SK-N-SH (cell line): ENCODE data around the gene S100Z. TPM values are rescaled to one million over a fixed set of nuclear protein-coding genes. Genes with fewer than 3 reads are reported as not detected.
"Not testable (repeated sequence)": the region's sequence is repeated elsewhere in the genome, so short reads cannot be mapped to it uniquely, and the experiment has no call there.

ENCODE experiments used
- CTCF ChIA-PET: fragments of 300-600, 350-600 bp; formaldehyde crosslinking; extraction: SDS; loops from one replicate; lab custom pipeline; 2021; lab: Yijun Ruan, JAX
- POLR2A ChIA-PET: fragments of 350-600 bp; sonication (Branson Sonifier 250); formaldehyde crosslinking; extraction: SDS; loops from one replicate; lab custom pipeline; 2020; ENCODE audit warnings: antibody characterized with exemption, inconsistent platforms; lab: Yijun Ruan, JAX
- DNase-seq: peaks from one replicate; pipeline ENCODE4 v3.0.0; 2012
- H2AFZ ChIP-seq: fragments of 200-600 bp; sonication (generic); 2 replicates; pipeline ENCODE4 v1.8.1; 2016; ENCODE audit warnings: antibody characterized with exemption, mild to moderate bottlenecking, low read depth
- H3F3A ChIP-seq: fragments of 200-600 bp; sonication (generic); replicated peaks from 2 replicates; pipeline ENCODE3; 2016; ENCODE audit warnings: antibody characterized with exemption, mild to moderate bottlenecking; ENCODE audit not compliant: insufficient read depth
- H3K27ac ChIP-seq, 2 experiments: fragments of 200-500 bp in 1 of 2; fragments of 200-600 bp in 1 of 2; sonication (Bioruptor generic) in 1 of 2; sonication (generic), shearing (Covaris generic) in 1 of 2; 2 replicates each; pipeline versions ENCODE4 v1.5.1 to v1.6.1; 2014 to 2016; ENCODE audit warnings: low read depth in 2 of 2, inconsistent platforms in 1 of 2, low read length in 1 of 2, mild to moderate bottlenecking in 1 of 2, mixed read lengths in 1 of 2
- H3K27me3 ChIP-seq: fragments of 200-600 bp; sonication (generic), shearing (Covaris generic); 2 replicates; pipeline ENCODE4 v1.6.1; 2016; ENCODE audit warnings: mixed run types; ENCODE audit not compliant: insufficient read depth
- H3K36me3 ChIP-seq, 2 experiments: fragments of 200-500 bp in 1 of 2; fragments of 200-600 bp in 1 of 2; sonication (Bioruptor generic) in 1 of 2; sonication (generic) in 1 of 2; replicated peaks in 1 of 2; 2 replicates each; pipeline versions ENCODE3 to v1.5.1; 2014 to 2016; ENCODE audit warnings: low read length in 1 of 2, mild to moderate bottlenecking in 1 of 2; ENCODE audit not compliant: insufficient read depth in 2 of 2, control insufficient read depth in 1 of 2
- H3K4me1 ChIP-seq, 2 experiments: fragments of 200-500 bp in 1 of 2; fragments of 200-600 bp in 1 of 2; sonication (Bioruptor generic) in 1 of 2; sonication (generic), shearing (Covaris generic) in 1 of 2; 2 replicates each; pipeline versions ENCODE4 v1.5.1 to v1.6.1; 2014 to 2016; ENCODE audit warnings: low read depth in 1 of 2, low read length in 1 of 2, mixed run types in 1 of 2; ENCODE audit not compliant: insufficient read depth in 2 of 2, control insufficient read depth in 1 of 2
- H3K4me2 ChIP-seq: fragments of 200-600 bp; sonication (generic), shearing (Covaris generic); 2 replicates; pipeline ENCODE4 v1.6.1; 2017; ENCODE audit warnings: mixed run types
- H3K4me3 ChIP-seq, 2 experiments: fragments of 200-500 bp in 1 of 2; fragments of 200-600 bp in 1 of 2; sonication (Bioruptor generic) in 1 of 2; sonication (generic), shearing (Covaris generic) in 1 of 2; 2 replicates each; pipeline versions ENCODE4 v1.5.1 to v1.8.1; 2014 to 2016; ENCODE audit warnings: low read depth in 2 of 2, inconsistent platforms in 1 of 2, low read length in 1 of 2, mild to moderate bottlenecking in 1 of 2, mixed read lengths in 1 of 2, moderate library complexity in 1 of 2
- H3K79me2 ChIP-seq: fragments of 200-600 bp; sonication (generic); 2 replicates; pipeline ENCODE4 v1.8.1; 2017; ENCODE audit warnings: mild to moderate bottlenecking; ENCODE audit not compliant: insufficient read depth
- H3K9ac ChIP-seq: fragments of 200-600 bp; sonication (generic); 2 replicates; pipeline ENCODE4 v1.6.1; 2017; ENCODE audit warnings: mixed run types
- H3K9me2 ChIP-seq: fragments of 200-600 bp; sonication (generic); 2 replicates; pipeline ENCODE4 v1.6.1; 2017; ENCODE audit warnings: mixed run types
- H3K9me3 ChIP-seq: fragments of 200-600 bp; sonication (generic); 2 replicates; pipeline ENCODE4 v1.6.1; 2017; ENCODE audit warnings: mixed run types, mild to moderate bottlenecking, moderate library complexity
- H4K20me1 ChIP-seq: fragments of 200-600 bp; sonication (generic); 2 replicates; pipeline ENCODE4 v1.6.1; 2017; ENCODE audit warnings: mild to moderate bottlenecking, mixed run types; ENCODE audit not compliant: insufficient read depth
- EP300 ChIP-seq, 2 experiments: IDR thresholded peaks; 2 replicates each; pipeline versions ENCODE4 v1.4.0 to v1.6.1; 2012; ENCODE audit warnings: borderline replicate concordance in 1 of 2, low read depth in 1 of 2, low read length in 1 of 2
- FOSL2 ChIP-seq: IDR thresholded peaks from 2 replicates; pipeline ENCODE4 v1.4.0; 2012; ENCODE audit warnings: low read depth, mild to moderate bottlenecking, moderate library complexity, borderline replicate concordance
- FOXM1 ChIP-seq: IDR thresholded peaks from 2 replicates; pipeline ENCODE4 v1.4.0; 2012; ENCODE audit warnings: low read depth, mild to moderate bottlenecking
- JUND ChIP-seq: IDR thresholded peaks from 2 replicates; pipeline ENCODE4 v1.4.0; 2012
- RCOR1 ChIP-seq: fragments of 150-350 bp; IDR thresholded peaks from 2 replicates; pipeline ENCODE4 v1.6.1; 2017; ENCODE audit warnings: antibody characterized with exemption, low read length
- RXRA ChIP-seq: IDR thresholded peaks from 2 replicates; pipeline ENCODE4 v1.4.0; 2012; ENCODE audit warnings: low read depth, mild to moderate bottlenecking, borderline replicate concordance
- SIN3A ChIP-seq: IDR thresholded peaks from 2 replicates; pipeline ENCODE4 v1.6.1; 2012; ENCODE audit warnings: low read depth, mild to moderate bottlenecking, low read length, moderate library complexity, borderline replicate concordance
- SMC3 ChIP-seq: IDR thresholded peaks from 2 replicates; pipeline ENCODE4 v1.6.1; 2012; ENCODE audit warnings: low read depth, low read length, improper control_type of control experiment
- TAF1 ChIP-seq: IDR thresholded peaks from 2 replicates; pipeline ENCODE4 v1.6.1; 2012; ENCODE audit warnings: low read depth, mild to moderate bottlenecking, low read length, moderate library complexity, borderline replicate concordance
- TCF12 ChIP-seq: IDR thresholded peaks from 2 replicates; pipeline ENCODE4 v1.4.0; 2012
- YY1 ChIP-seq: IDR thresholded peaks from 2 replicates; pipeline ENCODE4 v1.4.0; 2012; ENCODE audit warnings: low read depth, mild to moderate bottlenecking
- WGBS: methylation state at CpG from one replicate; pipeline ENCODE4 v1.1.6; 2017; ENCODE audit warnings: low lambda C conversion rate; 5-methylcytosine and 5-hydroxymethylcytosine counted together
- polyA plus RNA-seq, 3 experiments: library from polyadenylated mRNA; depleted of rRNA; stranded (reverse); fragments of >200 nt; gene quantifications; 2 replicates each; pipeline ENCODE4 v1.2.3, GENCODE V29; 2012
- TF ChIP-seq, protein P1 (sequence below): IDR thresholded peaks from 2 replicates; pipeline ENCODE4 v1.6.1; 2012; ENCODE audit warnings: mild to moderate bottlenecking, low read depth, low read length, moderate library complexity
- TF ChIP-seq, protein P2 (sequence below): IDR thresholded peaks from 2 replicates; pipeline ENCODE4; 2012
- TF ChIP-seq, protein P3 (sequence below): fragments of 200-600 bp; sonication (generic); IDR thresholded peaks from 2 replicates; pipeline ENCODE4 v1.6.1; 2017; ENCODE audit warnings: antibody characterized with exemption, mild to moderate bottlenecking, moderate library complexity

Gene S100Z
- polyA plus RNA-seq, 1 of the 3 experiments (the other 2 are of a cell fraction) = not detected

DNA sequence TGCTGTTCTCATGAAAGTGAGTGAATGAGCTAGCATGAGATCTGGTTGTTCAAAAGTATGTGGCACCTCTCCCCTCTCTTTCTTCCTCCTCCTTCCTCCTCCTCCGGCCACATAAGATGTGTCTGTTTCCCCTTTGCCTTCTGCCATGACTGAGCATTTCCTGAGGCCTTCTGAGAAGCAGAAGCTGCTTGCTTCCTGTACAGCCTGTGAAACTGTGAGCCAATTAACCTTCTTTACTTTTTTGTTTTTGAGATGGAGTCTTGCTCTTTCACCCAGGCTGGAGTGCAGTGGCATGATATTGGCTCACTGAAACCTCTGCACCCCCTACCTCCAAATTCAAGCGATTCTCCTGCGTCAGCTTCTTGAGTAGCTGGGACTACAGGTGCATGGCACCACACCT is 6.1 kb downstream of the S100Z start:
- no peak overlapping the region for H3K9ac ChIP-seq
- H3K79me2 ChIP-seq = no peaks in the 10 kb centered on the region
- no peak overlapping the region for H3K27ac ChIP-seq
- ChIA-PET POLR2A (no interaction called here), CTCF (interaction anchor here (1.0 to 2.1 kb wide), 4 partner anchors 12 to 774 kb away, joined by 3 to 7 read pairs (median 4); no protein-coding TSS in a partner anchor)
- H3K27me3 ChIP-seq = no peaks in the 10 kb centered on the region
- TF ChIP-seq TAF1 (no peak), TCF12 (no peak), FOSL2 (no peak), RCOR1 (no peak), JUND (no peak), FOXM1 (no peak), EP300 (IDR thresholded peaks at IDR 0.05; ENCODE audit: borderline replicate concordance in 1 of 2, low read depth in 1 of 2, low read length in 1 of 2) (no peak), SMC3 (no peak), RXRA (no peak), YY1 (no peak), SIN3A (no peak)
- TF ChIP-seq, protein P1, sequence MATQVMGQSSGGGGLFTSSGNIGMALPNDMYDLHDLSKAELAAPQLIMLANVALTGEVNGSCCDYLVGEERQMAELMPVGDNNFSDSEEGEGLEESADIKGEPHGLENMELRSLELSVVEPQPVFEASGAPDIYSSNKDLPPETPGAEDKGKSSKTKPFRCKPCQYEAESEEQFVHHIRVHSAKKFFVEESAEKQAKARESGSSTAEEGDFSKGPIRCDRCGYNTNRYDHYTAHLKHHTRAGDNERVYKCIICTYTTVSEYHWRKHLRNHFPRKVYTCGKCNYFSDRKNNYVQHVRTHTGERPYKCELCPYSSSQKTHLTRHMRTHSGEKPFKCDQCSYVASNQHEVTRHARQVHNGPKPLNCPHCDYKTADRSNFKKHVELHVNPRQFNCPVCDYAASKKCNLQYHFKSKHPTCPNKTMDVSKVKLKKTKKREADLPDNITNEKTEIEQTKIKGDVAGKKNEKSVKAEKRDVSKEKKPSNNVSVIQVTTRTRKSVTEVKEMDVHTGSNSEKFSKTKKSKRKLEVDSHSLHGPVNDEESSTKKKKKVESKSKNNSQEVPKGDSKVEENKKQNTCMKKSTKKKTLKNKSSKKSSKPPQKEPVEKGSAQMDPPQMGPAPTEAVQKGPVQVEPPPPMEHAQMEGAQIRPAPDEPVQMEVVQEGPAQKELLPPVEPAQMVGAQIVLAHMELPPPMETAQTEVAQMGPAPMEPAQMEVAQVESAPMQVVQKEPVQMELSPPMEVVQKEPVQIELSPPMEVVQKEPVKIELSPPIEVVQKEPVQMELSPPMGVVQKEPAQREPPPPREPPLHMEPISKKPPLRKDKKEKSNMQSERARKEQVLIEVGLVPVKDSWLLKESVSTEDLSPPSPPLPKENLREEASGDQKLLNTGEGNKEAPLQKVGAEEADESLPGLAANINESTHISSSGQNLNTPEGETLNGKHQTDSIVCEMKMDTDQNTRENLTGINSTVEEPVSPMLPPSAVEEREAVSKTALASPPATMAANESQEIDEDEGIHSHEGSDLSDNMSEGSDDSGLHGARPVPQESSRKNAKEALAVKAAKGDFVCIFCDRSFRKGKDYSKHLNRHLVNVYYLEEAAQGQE = no peak
- TF ChIP-seq, protein P2, sequence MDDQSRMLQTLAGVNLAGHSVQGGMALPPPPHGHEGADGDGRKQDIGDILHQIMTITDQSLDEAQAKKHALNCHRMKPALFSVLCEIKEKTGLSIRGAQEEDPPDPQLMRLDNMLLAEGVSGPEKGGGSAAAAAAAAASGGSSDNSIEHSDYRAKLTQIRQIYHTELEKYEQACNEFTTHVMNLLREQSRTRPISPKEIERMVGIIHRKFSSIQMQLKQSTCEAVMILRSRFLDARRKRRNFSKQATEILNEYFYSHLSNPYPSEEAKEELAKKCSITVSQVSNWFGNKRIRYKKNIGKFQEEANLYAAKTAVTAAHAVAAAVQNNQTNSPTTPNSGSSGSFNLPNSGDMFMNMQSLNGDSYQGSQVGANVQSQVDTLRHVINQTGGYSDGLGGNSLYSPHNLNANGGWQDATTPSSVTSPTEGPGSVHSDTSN = no peak
- TF ChIP-seq, protein P3, sequence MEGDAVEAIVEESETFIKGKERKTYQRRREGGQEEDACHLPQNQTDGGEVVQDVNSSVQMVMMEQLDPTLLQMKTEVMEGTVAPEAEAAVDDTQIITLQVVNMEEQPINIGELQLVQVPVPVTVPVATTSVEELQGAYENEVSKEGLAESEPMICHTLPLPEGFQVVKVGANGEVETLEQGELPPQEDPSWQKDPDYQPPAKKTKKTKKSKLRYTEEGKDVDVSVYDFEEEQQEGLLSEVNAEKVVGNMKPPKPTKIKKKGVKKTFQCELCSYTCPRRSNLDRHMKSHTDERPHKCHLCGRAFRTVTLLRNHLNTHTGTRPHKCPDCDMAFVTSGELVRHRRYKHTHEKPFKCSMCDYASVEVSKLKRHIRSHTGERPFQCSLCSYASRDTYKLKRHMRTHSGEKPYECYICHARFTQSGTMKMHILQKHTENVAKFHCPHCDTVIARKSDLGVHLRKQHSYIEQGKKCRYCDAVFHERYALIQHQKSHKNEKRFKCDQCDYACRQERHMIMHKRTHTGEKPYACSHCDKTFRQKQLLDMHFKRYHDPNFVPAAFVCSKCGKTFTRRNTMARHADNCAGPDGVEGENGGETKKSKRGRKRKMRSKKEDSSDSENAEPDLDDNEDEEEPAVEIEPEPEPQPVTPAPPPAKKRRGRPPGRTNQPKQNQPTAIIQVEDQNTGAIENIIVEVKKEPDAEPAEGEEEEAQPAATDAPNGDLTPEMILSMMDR = no peak
- no peaks in the 10 kb centered on the region for H3K4me1 ChIP-seq
- no peaks in the 10 kb centered on the region for H4K20me1 ChIP-seq
- no peaks in the 10 kb centered on the region for H3F3A ChIP-seq
- no peak overlapping the region for H2AFZ ChIP-seq
- no peak for DNase-seq
- no peaks in the 10 kb centered on the region for H3K36me3 ChIP-seq
- 93% methylated on average over 3 of the region's 3 CpGs for WGBS
- no peak overlapping the region for H3K4me3 ChIP-seq
- no peaks in the 10 kb centered on the region for H3K9me3 ChIP-seq
- no peaks in the 10 kb centered on the region for H3K9me2 ChIP-seq
- no peak overlapping the region for H3K4me2 ChIP-seq

DNA sequence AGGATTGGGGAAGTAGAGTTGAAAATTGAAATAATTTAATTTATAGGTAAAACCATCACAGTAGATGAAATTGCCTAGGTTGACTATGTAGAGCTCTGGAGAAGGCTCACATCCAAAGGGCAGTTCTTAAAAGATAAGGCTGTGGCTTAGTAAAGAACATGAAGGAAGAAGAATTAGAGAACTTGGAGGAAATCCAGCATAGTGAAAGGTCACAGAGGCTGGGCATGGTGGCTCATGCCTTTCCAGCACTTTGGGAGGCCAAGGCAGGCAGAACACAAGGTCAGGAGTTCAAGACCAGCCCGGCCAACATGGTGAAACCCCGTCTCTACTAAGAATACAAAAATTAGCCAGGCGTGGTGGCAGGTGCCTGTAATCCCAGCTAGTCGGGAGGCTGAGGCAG is 7.0 kb downstream of the S100Z start:
- H2AFZ ChIP-seq, H3K9ac ChIP-seq, H3K27me3 ChIP-seq, H3K27ac ChIP-seq, POLR2A ChIA-PET, H3K4me2 ChIP-seq, H3K4me1 ChIP-seq, H3K79me2 ChIP-seq, H3K9me3 ChIP-seq, H3K9me2 ChIP-seq, H3F3A ChIP-seq, DNase-seq, H3K4me3 ChIP-seq, H3K36me3 ChIP-seq, H4K20me1 ChIP-seq: not testable (repeated sequence)
- WGBS = 87% methylated on average over 4 of the region's 4 CpGs
- CTCF ChIA-PET = interaction anchor here (1.1 to 2.1 kb wide), 3 partner anchors 11 to 160 kb away, joined by 3 to 7 read pairs (median 6); no protein-coding TSS in a partner anchor
